HG03175 (cell line): ENCODE measurements around the gene MAB21L1.

Experiments used
- ATAC-seq: cut with Tn5 transposase; IDR thresholded peaks from one replicate; pipeline ENCODE4 v1.9.1; 2021; ENCODE audit warnings: mild to moderate bottlenecking, moderate library complexity; ENCODE audit not compliant: unreplicated experiment

Gene MAB21L1

GRCh38 chr13:35475960-35476943 is at the start of gene MAB21L1:
Gene MAB21L1, minus strand, starts transcription at chr13:35476689. Its CDS starts 551 bp downstream, at chr13:35476138.
- ATAC-seq: no peak

DNA sequence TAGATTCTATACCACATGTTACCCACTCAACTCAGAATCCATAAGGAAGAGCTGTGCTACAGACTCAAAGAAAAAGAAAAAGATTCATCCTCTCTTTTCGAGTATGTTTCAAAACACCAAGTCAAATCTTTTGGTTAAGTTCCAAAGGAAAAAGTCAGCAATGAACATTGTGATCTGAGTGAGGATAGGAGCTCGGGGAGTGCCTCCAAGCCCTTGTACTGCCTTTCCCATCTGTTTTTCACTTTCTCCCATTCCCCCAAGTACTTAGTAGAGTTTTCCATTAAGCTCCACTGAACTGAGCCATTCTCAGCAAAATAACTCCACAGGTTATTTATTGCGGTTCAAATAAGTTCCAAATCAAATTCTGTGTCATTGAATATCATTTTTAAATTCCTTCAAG is 47.7 kb upstream of the MAB21L1 start:
- ATAC-seq: no peak

GRCh38 chr13:35518337-35518946 is 42.0 kb upstream of the MAB21L1 start:
- ATAC-seq: no peak

DNA sequence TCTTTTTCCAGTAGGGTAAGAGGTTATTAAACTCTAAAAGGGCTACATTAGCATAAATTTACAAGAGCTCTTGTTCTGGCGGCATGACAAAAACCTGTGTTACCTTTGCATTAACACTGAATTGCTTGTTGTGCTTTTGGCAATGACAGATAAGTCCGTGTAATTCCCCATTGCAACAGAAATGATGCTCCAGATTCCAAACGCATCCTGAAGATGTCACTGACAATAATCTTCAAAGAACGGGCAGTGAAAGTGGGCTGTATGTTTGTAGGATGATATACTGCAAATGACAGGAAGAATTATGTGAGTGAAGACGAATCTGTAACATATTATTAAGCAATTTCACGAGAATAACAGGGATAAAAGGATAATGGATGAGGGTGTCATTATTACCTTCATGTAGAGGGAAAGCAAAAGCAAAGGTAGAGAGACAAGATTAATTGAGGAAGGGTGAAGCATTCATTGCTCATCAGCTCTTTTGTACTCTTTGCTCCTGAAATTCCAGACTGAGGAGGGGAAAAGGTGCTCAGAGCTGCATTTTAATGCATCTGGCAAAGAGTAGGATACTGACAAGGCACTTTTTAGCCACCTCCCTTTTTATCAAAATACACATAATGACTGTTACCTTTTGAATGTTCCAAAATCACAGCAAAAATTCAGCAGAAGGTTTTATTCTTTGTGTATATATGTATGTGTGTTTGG is 38.5 kb upstream of the MAB21L1 start:
- ATAC-seq: no peak

GRCh38 chr13:35514061-35514477 is 37.6 kb upstream of the MAB21L1 start:
- ATAC-seq: no peak

- ATAC-seq: no peak
These were observed 35.9 kb upstream of the MAB21L1 start for GRCh38 chr13:35512271-35512920.

- ATAC-seq: no peak
These were observed 26.0 kb upstream of the MAB21L1 start for GRCh38 chr13:35502456-35502855.

DNA sequence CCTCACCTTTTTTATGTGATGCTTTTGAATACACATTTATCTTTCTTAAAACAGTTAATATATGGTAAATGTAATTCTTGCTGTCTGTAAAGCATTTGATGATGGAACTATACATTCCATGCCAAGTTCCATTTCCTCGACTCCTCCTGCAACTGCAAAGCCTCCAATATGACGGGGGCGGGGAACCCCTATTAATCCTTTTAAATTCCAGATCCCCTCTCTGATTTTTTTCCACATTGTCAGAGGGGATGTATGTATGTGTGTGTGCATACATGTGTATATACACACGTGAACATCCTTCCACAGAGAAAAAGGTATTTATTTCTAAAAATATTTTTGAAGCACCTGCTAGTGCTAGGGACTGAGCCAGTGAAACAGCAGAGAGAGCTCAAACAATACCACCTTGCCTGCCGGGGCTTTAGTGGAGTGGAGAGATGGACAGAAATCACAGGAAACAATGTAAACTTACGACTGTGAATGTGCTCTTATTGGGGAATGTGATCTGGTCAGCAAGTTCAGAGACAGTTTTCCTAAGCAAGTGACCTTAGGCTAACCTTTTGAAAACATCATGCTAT is 25.3 kb upstream of the MAB21L1 start:
- ATAC-seq: no peak

DNA sequence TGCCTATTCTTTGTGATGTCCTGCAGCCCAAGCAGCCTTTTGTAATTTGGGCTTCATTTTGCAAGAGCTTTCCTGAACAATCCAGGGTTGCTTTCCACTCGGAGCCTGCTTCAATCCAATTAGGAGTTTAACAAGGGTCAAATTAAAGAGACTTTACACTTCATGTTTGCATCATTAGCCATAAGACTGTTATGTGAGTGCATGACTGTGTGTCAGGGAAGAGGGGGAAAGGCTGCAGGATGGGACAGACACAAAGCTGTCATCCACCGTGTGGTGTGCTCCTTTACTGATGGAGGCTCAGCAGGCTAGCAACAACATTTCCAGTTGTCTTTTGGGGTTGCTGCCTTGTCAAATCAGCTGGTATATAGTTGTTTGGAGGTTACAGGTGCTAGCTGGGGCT is 23.7 kb upstream of the MAB21L1 start:
- no peak for ATAC-seq

DNA sequence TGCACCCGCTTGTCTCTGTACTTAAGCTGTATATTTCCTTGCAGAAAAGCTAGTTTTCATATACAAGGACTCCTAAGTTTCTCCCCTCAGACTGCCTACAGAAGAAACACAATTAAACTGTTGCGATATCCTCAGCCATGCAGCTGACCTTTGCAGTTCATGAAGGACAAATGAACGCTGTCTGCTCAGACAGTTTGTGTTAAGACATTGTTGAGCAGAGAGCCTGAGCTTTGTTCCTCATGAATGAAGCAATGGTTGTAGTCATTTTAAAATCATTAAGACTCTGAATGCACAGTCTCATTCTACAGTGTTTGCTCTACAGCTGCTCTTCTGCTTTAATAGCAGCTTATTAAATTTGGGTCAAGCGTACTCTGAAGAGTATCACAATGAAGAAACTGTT is 23.2 kb upstream of the MAB21L1 start:
- ATAC-seq: no peak

- no peak for ATAC-seq
These were observed 22.7 kb upstream of the MAB21L1 start for GRCh38 chr13:35499196-35499662.

- no peak for ATAC-seq
These were observed 21.7 kb upstream of the MAB21L1 start for GRCh38 chr13:35498231-35498630.

GRCh38 chr13:35496761-35497386 is 20.4 kb upstream of the MAB21L1 start:
- no peak for ATAC-seq

DNA sequence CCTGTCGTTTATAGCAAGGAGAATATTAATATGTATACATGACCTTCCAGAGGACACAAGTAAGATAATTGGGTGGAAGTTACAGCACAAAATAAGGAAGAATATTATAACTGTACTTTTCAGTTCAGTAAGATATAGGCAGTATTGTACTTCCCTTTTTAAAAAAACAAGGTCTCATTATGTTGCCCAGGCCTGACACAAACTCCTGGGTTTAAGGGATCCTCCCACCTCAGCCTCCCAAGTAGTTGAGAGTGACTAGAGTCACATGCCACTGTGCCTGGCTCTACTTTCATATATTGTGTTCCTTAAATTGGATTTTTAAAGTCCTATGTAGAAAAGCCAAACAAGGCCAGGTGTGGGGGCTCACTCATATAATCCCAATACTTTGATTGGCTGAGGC is 19.5 kb upstream of the MAB21L1 start:
- no peak for ATAC-seq

GRCh38 chr13:35489050-35489449 is 12.6 kb upstream of the MAB21L1 start:
- ATAC-seq: no peak

GRCh38 chr13:35485424-35485823 is 8.9 kb upstream of the MAB21L1 start:
- ATAC-seq: no peak

GRCh38 chr13:35484384-35484783 is 7.9 kb upstream of the MAB21L1 start:
- ATAC-seq: no peak

DNA sequence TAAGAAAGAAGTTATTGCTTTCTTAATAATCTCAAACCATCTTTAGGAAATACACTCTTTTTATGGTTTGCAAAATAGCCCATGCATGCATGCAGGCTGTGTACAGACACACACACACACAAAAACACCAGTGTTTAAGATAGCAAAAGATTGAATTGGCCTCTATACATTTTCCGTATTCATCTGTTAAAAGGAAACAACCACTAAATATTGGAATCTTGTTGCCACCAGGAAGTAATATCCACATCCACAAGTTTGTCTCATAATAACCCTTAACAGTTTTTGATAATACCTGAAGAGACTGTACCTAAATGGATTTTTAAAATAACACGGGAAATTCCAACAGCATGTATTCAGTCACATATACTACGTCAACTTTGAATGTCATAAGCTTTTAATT is 7.3 kb upstream of the MAB21L1 start:
- no peak for ATAC-seq

DNA sequence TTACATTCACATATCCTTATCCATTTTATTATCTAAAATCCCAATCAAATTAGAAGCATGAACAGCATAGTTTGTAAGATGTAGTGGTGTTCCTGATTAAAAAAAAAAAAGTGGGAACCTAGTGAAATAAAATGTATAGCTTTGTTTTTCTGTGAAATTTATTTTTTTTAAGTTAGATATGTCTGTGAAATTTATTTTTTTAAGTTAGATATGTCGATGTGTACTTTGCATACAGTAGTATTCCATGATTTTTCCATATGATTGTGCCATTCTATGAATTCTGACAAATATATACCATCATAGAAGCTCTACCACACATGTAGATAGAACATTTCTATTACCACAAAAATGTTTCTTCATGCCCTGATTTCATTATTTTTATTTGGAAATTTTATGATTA is 6.0 kb upstream of the MAB21L1 start:
- no peak for ATAC-seq

DNA sequence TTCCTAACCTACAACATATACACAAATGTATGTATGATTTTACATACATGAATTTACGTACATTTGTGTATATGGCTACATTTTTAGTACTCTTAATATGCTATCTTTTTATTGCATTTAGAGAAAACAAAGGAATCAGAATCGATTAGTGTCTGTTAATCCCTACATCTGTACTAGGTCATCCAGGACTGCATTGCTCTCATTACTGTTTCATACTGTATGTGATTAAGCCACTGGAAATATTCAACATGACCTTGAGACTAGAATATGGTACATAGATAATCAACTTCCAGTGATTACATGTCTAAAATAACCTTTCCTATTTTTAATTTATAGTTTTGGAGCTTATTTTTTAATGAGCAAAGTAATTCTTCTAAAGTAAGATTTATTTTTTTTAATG is 5.3 kb upstream of the MAB21L1 start:
- ATAC-seq: no peak
